ENCODE data around the gene HOXC5. TPM values are rescaled to one million over a fixed set of nuclear protein-coding genes. Genes with fewer than 3 reads are reported as not detected.
A peak's percentile ranks its signal among the peaks of the same experiment; 100 is the strongest.

Gene HOXC5
- total RNA-seq (1 to 10 TPM; 3.8 to 3.9 TPM), polyA plus RNA-seq (not detected)
- long read RNA-seq, donor 1, result 0 reads
- long read RNA-seq, donor 2, partial matches to known transcripts, result 0 of 2 reads
- long read RNA-seq, donor 2, other reads (novel, unspliced or antisense), result 0 of 2 reads

DNA sequence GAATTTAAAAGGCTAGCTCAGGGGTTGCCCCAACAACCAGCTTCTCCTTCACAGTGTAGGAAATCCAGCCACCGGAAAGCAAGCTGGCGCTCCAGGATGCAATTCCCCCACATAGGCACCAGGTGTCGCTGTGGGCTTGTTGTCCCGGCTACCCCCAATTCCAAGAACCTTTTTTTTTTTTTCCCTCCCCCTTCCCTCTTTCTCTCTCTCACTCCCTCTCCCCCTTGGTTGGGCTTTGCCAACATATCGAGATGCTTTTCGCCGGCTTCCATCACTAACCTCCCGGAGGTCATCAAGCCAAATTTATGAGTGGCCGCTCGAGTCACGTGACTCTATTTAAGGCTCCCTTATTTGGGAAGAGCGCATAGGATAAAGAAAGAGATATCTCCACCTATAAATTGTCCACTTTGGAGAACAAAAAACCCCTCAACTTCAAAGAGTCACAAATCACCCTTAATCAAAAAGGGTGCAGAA is at the start of gene HOXC5:
TSS of gene HOXC5 (plus strand) at position 424 of the 474 bp plus-strand sequence. CDS start 73 bp downstream, outside the sequence.
- ATAC-seq (ENCODE audit: low FRiP score) (peak; percentile 73), DNase-seq (peak in 1 of 2 donors; percentile 79)
- Histone ChIP-seq H3K27ac (ENCODE audit: low read depth in 1 of 2, low read length in 2 of 2) (no peak within 1 kb of the TSS), H3K27me3 (ENCODE audit: control insufficient read depth in 1 of 2, insufficient read depth in 2 of 2, low read length in 1 of 2) (peaks cover 0 to 2% of the 10 kb centered on the region in 2 donors), H3K9me3 (ENCODE audit: control insufficient read depth, low read length) (no peaks in the 10 kb centered on the region), H3K4me1 (ENCODE audit: control insufficient read depth in 1 of 2, insufficient read depth in 2 of 2, low read length in 2 of 2) (no peaks in the 10 kb centered on the region), H3K4me3 (ENCODE audit: low read length in 2 of 2) (peak within 1 kb of the TSS; percentile 28 to 45), H3K36me3 (ENCODE audit: control insufficient read depth in 1 of 2, insufficient read depth in 2 of 2, low read length in 1 of 2) (no peaks in the 10 kb centered on the region)
- intact Hi-C loops (cut with DNase I), result loop anchor here (2.0 to 5.0 kb wide), 3 partner anchors 95 to 158 kb away; no protein-coding TSS in a partner anchor
- WGBS, 2 donors, result 1 to 3% methylated on average over 12 of the region's 12 CpGs

DNA sequence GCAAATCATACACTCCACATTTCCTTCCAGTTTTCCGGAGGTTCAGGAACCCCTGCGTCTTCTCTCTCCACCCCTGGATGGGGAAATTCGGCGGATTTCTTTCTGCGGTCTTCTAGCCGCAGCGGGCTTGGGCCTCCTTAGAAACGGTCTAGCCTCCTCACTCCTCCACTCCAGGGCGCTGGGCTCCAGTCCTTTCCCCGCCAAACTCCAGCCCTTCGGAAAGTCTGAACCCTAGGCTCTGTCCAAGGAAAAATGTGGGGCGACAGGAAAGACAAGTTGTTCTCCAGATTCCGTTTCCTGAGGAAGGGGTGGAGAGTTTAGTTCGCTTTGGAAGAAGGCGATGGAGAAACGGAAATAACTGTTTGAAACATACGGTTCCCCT is 49.3 kb upstream of the HOXC5 start:
- intact Hi-C loops (cut with DNase I), result loop anchor here in 1 of 2 donors (5.0 kb wide), 1 partner anchor 219 kb away; no protein-coding TSS in a partner anchor

DNA sequence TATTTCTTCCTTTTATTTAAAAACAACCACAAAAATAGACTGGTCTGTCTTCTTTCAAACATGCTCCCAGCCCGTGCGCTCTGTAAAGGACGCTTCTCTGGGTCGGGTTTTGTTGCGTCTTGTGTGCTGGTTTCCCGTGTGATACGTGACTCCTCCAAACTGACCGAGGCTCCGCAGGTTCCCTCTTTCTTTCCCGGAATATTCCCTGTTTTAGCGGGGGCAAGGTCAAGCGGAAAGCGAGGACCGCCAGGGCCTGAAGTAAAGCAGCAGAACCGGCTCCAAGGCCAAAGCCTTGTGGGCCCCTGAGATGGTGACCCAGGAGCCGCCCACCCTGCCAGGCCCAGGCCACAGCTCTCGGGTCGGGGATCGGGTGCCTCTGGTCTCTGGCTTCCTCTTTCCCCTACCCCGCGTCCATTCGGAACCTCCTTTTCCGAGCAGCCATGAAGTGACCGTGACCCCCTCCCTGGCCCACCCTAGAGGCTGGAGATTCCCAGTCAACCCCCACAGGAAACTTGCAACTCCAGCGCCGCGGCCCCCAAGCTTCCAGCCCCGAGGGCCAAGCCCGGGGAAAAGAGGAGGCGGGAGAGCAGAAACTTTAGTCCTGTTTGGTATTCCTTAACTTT is 48.8 kb upstream of the HOXC5 start:
- intact Hi-C loops (cut with DNase I), result loop anchor here in 1 of 2 donors (5.0 kb wide), 1 partner anchor 218 kb away; no protein-coding TSS in a partner anchor
- WGBS, 2 donors, result 19 to 21% methylated on average over 30 of the region's 30 CpGs
- H3K4me1 ChIP-seq (ENCODE audit: control insufficient read depth in 1 of 2, insufficient read depth in 2 of 2, low read length in 2 of 2), result no peaks in the 10 kb centered on the region
- ATAC-seq (ENCODE audit: low FRiP score), result no peak
- DNase-seq, result peak in 1 of 2 donors; percentile 73
- peaks cover 0 to 3% of the 10 kb centered on the region in 2 donors for H3K27me3 ChIP-seq (ENCODE audit: control insufficient read depth in 1 of 2, insufficient read depth in 2 of 2, low read length in 1 of 2)
- H3K4me3 ChIP-seq (ENCODE audit: low read length in 2 of 2), result no peak overlapping the region
- no peaks in the 10 kb centered on the region for H3K36me3 ChIP-seq (ENCODE audit: control insufficient read depth in 1 of 2, insufficient read depth in 2 of 2, low read length in 1 of 2)
- H3K27ac ChIP-seq (ENCODE audit: low read depth in 1 of 2, low read length in 2 of 2), result no peak overlapping the region
- no peaks in the 10 kb centered on the region for H3K9me3 ChIP-seq (ENCODE audit: control insufficient read depth, low read length)

More for the DNA sequence above, 49.3 kb upstream of the HOXC5 start:
- ATAC-seq (ENCODE audit: low FRiP score), result no peak
- no peak overlapping the region for H3K4me3 ChIP-seq (ENCODE audit: low read length in 2 of 2)
- H3K4me1 ChIP-seq (ENCODE audit: control insufficient read depth in 1 of 2, insufficient read depth in 2 of 2, low read length in 2 of 2), result no peaks in the 10 kb centered on the region
- no peak for DNase-seq
- WGBS, 2 donors, result 16 to 21% methylated on average over 17 of the region's 17 CpGs
- peaks cover 0 to 3% of the 10 kb centered on the region in 2 donors for H3K27me3 ChIP-seq (ENCODE audit: control insufficient read depth in 1 of 2, insufficient read depth in 2 of 2, low read length in 1 of 2)
- H3K36me3 ChIP-seq (ENCODE audit: control insufficient read depth in 1 of 2, insufficient read depth in 2 of 2, low read length in 1 of 2), result no peaks in the 10 kb centered on the region
- H3K9me3 ChIP-seq (ENCODE audit: control insufficient read depth, low read length), result no peaks in the 10 kb centered on the region
- no peak overlapping the region for H3K27ac ChIP-seq (ENCODE audit: low read depth in 1 of 2, low read length in 2 of 2)

DNA sequence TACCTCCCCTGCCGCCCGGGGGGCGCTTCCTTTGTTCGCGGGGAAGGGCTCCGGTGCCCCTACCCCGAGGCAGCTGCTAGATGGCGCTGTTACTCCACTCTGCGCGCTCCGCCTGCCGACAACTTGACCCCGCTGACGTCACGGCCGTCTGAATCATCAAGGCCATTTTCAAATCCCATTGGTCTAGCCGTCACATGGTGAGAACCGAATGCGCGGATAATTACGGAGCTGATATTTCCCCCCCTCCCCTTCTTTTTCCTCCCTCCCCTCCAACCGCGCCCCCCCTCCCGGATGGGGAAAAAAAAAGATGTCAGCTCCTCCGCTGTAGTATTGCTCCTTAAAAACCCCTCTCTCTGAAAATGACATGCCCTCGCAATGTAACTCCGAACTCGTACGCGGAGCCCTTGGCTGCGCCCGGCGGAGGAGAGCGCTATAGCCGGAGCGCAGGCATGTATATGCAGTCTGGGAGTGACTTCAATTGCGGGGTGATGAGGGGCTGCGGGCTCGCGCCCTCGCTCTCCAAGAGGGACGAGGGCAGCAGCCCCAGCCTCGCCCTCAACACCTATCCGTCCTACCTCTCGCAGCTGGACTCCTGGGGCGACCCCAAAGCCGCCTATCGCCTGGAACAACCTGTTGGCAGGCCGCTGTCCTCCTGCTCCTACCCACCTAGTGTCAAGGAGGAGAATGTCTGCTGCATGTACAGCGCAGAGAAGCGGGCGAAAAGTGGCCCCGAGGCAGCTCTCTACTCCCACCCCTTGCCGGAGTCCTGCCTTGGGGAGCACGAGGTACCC is 47.8 kb upstream of the HOXC5 start, which contains the start of gene HOXC10:
TSS of gene HOXC10 (plus strand) at position 246 of the 791 bp plus-strand sequence. CDS start at position 360, 114 bp downstream.
- H3K4me3 ChIP-seq (ENCODE audit: low read length in 2 of 2), result no peak within 1 kb of the TSS
- peak; percentile 93 to 99 for DNase-seq
- WGBS, 2 donors, result 2 to 5% methylated on average over 51 to 55 of the region's 55 CpGs
- no peaks in the 10 kb centered on the region for H3K9me3 ChIP-seq (ENCODE audit: control insufficient read depth, low read length)
- no peaks in the 10 kb centered on the region for H3K36me3 ChIP-seq (ENCODE audit: control insufficient read depth in 1 of 2, insufficient read depth in 2 of 2, low read length in 1 of 2)
- H3K27me3 ChIP-seq (ENCODE audit: control insufficient read depth in 1 of 2, insufficient read depth in 2 of 2, low read length in 1 of 2), result no peaks in the 10 kb centered on the region
- ATAC-seq (ENCODE audit: low FRiP score), result peak; percentile 88
- intact Hi-C loops (cut with DNase I), result loop anchor here (5.0 kb wide), 2 partner anchors 217 to 222 kb away; no protein-coding TSS in a partner anchor
- H3K4me1 ChIP-seq (ENCODE audit: control insufficient read depth in 1 of 2, insufficient read depth in 2 of 2, low read length in 2 of 2), result no peaks in the 10 kb centered on the region
- H3K27ac ChIP-seq (ENCODE audit: low read depth in 1 of 2, low read length in 2 of 2), result no peak within 1 kb of the TSS

DNA sequence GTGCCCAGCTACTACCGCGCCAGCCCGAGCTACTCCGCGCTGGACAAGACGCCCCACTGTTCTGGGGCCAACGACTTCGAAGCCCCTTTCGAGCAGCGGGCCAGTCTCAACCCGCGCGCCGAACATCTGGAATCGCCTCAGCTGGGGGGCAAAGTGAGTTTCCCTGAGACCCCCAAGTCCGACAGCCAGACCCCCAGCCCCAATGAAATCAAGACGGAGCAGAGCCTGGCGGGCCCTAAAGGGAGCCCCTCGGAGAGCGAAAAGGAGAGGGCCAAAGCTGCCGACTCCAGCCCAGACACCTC is 47.2 kb upstream of the HOXC5 start:
- ATAC-seq (ENCODE audit: low FRiP score) (no peak), DNase-seq (no peak)

DNA sequence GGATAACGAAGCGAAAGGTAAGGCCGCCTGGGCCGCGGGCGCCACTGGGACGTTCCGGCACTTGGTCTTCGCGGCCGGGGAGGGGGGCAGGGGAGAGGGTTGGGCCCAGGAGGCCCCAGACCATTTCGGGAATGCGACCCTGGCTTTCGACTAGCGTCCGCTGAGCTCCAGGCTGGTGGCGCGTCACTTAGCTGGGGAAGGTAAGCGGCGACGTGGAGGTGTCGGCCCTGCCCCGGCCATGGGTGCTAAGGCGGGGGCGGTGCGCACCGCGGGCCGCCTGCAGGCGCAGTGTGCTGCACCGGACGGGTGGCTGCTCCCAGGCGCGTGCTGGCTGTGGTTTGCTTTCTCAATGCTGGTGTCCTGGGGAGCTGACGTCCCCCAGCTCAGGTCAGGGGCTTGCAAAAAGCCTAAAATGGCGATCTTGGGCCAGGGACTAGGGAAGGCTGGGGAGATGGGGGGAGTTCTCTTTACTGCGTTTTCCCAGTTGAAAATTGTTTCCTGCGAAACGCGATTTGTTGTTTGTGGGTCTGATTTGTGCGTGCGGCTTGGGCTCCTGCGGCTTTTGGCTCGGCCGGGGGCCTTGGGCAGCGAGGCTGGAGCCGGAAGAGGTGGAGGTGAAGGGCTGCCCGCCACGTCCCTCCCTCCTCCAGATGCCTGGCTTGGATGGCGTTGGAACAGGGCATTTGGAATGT is 46.7 kb upstream of the HOXC5 start:
- Histone ChIP-seq H3K4me3 (ENCODE audit: low read length in 2 of 2) (no peak overlapping the region), H3K27ac (ENCODE audit: low read depth in 1 of 2, low read length in 2 of 2) (no peak overlapping the region), H3K27me3 (ENCODE audit: control insufficient read depth in 1 of 2, insufficient read depth in 2 of 2, low read length in 1 of 2) (peaks cover 0 to 4% of the 10 kb centered on the region in 2 donors), H3K4me1 (ENCODE audit: control insufficient read depth in 1 of 2, insufficient read depth in 2 of 2, low read length in 2 of 2) (no peaks in the 10 kb centered on the region), H3K9me3 (ENCODE audit: control insufficient read depth, low read length) (no peaks in the 10 kb centered on the region), H3K36me3 (ENCODE audit: control insufficient read depth in 1 of 2, insufficient read depth in 2 of 2, low read length in 1 of 2) (no peaks in the 10 kb centered on the region)
- WGBS, 2 donors, result 6 to 8% methylated on average over 47 to 50 of the region's 50 CpGs
- intact Hi-C loops (cut with DNase I), result loop anchor here in 1 of 2 donors (5.0 kb wide), 1 partner anchor 221 kb away; no protein-coding TSS in a partner anchor
- DNase-seq, result peak in 1 of 2 donors; percentile 81
- ATAC-seq (ENCODE audit: low FRiP score), result peak; percentile 34

More for the DNA sequence above, 47.2 kb upstream of the HOXC5 start:
- H3K9me3 ChIP-seq (ENCODE audit: control insufficient read depth, low read length), result no peaks in the 10 kb centered on the region
- H3K27ac ChIP-seq (ENCODE audit: low read depth in 1 of 2, low read length in 2 of 2), result no peak overlapping the region
- no peaks in the 10 kb centered on the region for H3K4me1 ChIP-seq (ENCODE audit: control insufficient read depth in 1 of 2, insufficient read depth in 2 of 2, low read length in 2 of 2)
- 7 to 9% methylated on average over 21 of the region's 21 CpGs for whole genome bisulfite sequencing, 2 donors
- H3K27me3 ChIP-seq (ENCODE audit: control insufficient read depth in 1 of 2, insufficient read depth in 2 of 2, low read length in 1 of 2), result peaks cover 0 to 2% of the 10 kb centered on the region in 2 donors
- no peaks in the 10 kb centered on the region for H3K36me3 ChIP-seq (ENCODE audit: control insufficient read depth in 1 of 2, insufficient read depth in 2 of 2, low read length in 1 of 2)
- H3K4me3 ChIP-seq (ENCODE audit: low read length in 2 of 2), result no peak overlapping the region
- intact Hi-C loops (cut with DNase I), result loop anchor here in 1 of 2 donors (5.0 kb wide), 1 partner anchor 222 kb away; no protein-coding TSS in a partner anchor

DNA sequence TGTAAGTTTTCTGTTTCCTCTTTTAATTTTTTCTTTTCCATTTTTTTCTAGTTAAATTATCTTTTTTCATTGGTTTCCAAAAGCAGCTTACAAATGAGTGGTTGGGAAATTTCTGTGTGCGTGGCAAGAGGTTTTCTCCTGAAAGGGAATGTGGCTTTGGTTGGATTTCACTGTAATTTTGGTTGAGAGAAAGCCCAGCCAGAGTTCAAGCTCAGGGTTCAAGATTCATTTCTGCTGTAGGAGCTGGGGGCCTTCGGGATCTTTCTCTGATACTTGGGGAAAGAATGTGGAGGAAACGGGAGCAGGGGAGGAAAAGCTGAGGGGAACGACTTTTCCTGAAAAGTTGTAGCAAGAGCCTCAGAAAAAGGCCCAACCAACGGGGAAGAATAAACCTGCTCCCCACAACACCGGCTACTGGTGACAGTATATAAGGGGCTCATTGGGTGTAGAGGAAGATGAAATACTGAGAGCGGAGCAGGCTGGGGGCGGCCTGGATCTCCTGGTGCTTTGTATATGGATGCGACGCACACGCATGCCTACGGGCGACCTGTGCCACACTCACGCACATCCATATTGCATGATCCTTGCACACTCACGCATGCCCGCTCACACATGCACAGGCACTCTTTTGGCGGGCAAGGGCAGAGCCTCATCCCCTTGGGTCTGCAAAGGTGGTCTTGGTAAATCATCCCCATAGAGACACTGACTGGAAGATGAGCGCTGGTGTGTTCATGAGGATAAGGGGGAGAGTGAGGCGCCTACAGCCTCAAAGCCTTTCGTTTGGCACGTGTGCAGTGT is 46.0 kb upstream of the HOXC5 start:
- no peak overlapping the region for H3K4me3 ChIP-seq (ENCODE audit: low read length in 2 of 2)
- no peak overlapping the region for H3K27ac ChIP-seq (ENCODE audit: low read depth in 1 of 2, low read length in 2 of 2)
- intact Hi-C loops (cut with DNase I), result loop anchor here in 1 of 2 donors (5.0 kb wide), 1 partner anchor 220 kb away; no protein-coding TSS in a partner anchor
- DNase-seq (no peak), ATAC-seq (ENCODE audit: low FRiP score) (no peak)
- 30 to 37% methylated on average over 21 of the region's 21 CpGs for WGBS, 2 donors
- no peaks in the 10 kb centered on the region for H3K9me3 ChIP-seq (ENCODE audit: control insufficient read depth, low read length)
- H3K36me3 ChIP-seq (ENCODE audit: control insufficient read depth in 1 of 2, insufficient read depth in 2 of 2, low read length in 1 of 2), result no peaks in the 10 kb centered on the region
- H3K4me1 ChIP-seq (ENCODE audit: control insufficient read depth in 1 of 2, insufficient read depth in 2 of 2, low read length in 2 of 2), result no peaks in the 10 kb centered on the region
- peaks cover 0 to 4% of the 10 kb centered on the region in 2 donors for H3K27me3 ChIP-seq (ENCODE audit: control insufficient read depth in 1 of 2, insufficient read depth in 2 of 2, low read length in 1 of 2)

Data from aorta (tissue), 5 donors.